ENCODE results near the gene ATP9A. TPM values are rescaled to one million over a fixed set of nuclear protein-coding genes. Genes with fewer than 3 reads are reported as not detected.

ATP9A gene
- total RNA-seq, 1 donor from 2014 or later: 25.2 TPM

DNA sequence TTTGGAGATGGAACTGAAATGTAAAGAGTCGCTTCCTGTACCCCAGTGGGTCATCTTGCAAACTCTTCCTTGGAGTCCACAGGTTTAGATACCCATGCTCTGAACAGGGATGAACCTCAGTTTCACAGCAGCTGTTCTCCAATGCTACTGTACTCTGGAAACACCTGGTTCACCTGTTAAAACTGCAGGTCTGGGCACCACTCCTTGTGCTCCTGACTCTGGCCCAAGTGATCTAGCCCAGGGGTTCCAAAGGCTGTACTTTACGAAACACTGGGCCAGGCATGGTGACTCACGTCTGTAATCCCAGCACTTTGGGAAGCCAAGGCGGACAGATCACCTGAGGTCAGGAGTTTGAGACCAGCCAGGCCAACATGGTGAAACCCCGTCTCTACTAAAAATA lies 102.1 kb downstream of the ATP9A start:
- Histone ChIP-seq H3K36me3 (peaks cover 45% of the 10 kb centered on the region), H3K27ac (replicated peaks) (no peak overlapping the region), H3K9me3 (replicated peaks) (no peaks in the 10 kb centered on the region), H3K27me3 (ENCODE audit: low read depth) (no peaks in the 10 kb centered on the region), H3K4me1 (no peaks in the 10 kb centered on the region), H3K4me3 (no peak overlapping the region)
- DNase-seq: no peak
- no peak for TF ChIP-seq CTCF (IDR thresholded peaks at IDR 0.05; ENCODE audit: borderline replicate concordance)
- intact Hi-C loops (cut with micrococcal nuclease): no loop called here

GRCh38 chr20:51665543-51666118 lies 102.6 kb downstream of the ATP9A start:
- intact Hi-C loops (cut with micrococcal nuclease): no loop called here
- Histone ChIP-seq H3K9me3 (replicated peaks) (no peaks in the 10 kb centered on the region), H3K27me3 (ENCODE audit: low read depth) (no peaks in the 10 kb centered on the region), H3K36me3 (peaks cover 40% of the 10 kb centered on the region), H3K27ac (replicated peaks) (no peak overlapping the region), H3K4me1 (no peaks in the 10 kb centered on the region), H3K4me3 (no peak overlapping the region)
- DNase-seq: no peak
- TF ChIP-seq CTCF (IDR thresholded peaks at IDR 0.05; ENCODE audit: borderline replicate concordance): no peak

DNA sequence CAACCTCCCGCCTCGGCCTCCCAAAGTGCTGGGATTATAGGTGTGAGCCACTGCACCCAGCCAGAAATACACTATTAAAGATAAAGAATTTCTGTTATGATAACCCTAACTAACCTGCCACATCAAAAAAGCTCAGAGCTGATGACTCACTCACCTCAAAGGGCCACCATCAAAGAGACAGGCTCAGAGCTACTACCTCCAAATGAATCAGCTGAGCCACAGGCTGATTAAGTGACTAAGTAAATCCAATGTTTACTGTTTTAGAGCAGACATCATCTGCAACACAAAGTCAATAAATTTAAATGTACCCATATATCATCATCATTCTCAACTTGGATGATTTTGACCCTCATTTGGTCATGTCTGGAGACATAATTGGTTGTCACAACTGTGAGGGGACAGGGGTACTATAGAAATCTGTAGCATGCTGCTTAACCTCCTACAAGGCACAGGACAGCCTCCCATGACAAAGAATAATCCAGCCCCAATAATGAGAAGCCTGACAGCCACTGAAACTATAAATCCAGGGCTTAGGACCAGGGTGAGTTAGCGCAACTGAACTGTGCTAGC lies 106.5 kb downstream of the ATP9A start:
- no peak for TF ChIP-seq CTCF (IDR thresholded peaks at IDR 0.05; ENCODE audit: borderline replicate concordance)
- Histone ChIP-seq H3K36me3 (peaks cover 19% of the 10 kb centered on the region), H3K27ac (replicated peaks) (no peak overlapping the region), H3K4me3 (no peak overlapping the region), H3K4me1 (no peaks in the 10 kb centered on the region), H3K27me3 (ENCODE audit: low read depth) (no peaks in the 10 kb centered on the region), H3K9me3 (replicated peaks) (no peaks in the 10 kb centered on the region)
- no peak for DNase-seq
- intact Hi-C loops (cut with micrococcal nuclease): no loop called here

DNA sequence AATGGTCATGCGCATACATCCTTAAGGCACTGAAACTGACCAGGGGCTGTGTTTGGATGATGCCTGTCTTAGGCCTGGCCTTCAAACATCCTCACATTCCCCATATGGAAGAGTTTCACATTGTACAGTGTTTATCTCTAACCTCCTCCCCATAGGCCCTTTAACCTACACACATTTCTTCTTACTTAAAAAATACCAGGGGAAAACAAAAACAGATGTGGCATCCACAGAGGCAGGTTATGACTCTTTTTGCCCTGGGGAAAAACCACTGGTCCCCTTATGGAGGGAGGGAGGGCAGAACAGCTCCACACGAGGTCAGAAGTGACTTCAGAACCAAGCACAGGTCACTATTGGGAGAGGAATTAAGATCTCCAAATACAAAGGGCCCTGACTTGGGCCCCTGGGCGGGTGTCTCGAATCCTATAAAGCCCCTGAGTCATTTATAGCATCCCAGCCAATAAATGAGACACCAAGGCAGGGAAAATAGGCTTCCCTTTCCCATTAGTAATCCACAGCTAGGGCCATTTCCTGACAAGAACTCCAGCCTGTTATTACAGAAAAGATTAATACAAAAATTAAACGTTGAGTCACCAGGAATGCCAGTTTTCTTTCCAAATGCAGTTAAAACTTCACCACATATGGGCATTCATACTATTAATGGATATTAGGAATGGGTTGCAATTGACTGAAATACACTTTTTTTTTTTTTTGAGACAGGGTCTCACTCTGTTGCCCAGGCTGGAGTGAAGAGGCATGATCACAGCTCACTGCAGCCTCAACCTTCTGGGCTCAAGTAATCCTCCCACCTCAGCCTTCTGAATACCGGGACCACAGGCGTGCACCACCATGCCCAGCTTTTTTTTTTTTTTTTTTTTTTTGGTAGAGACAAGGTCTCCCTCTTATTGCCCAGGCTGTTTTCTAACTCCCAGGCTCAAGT lies 107.2 kb downstream of the ATP9A start:
- Histone ChIP-seq H3K4me3 (no peak overlapping the region), H3K27ac (replicated peaks) (no peak overlapping the region), H3K36me3 (peaks cover 14% of the 10 kb centered on the region), H3K9me3 (replicated peaks) (no peaks in the 10 kb centered on the region), H3K4me1 (no peaks in the 10 kb centered on the region), H3K27me3 (ENCODE audit: low read depth) (no peaks in the 10 kb centered on the region)
- DNase-seq: no peak
- TF ChIP-seq CTCF (IDR thresholded peaks at IDR 0.05; ENCODE audit: borderline replicate concordance): no peak
- intact Hi-C loops (cut with micrococcal nuclease): no loop called here

GRCh38 chr20:51659491-51660050 lies 108.6 kb downstream of the ATP9A start:
- intact Hi-C loops (cut with micrococcal nuclease): no loop called here
- no peaks in the 10 kb centered on the region for H3K4me1 ChIP-seq
- TF ChIP-seq CTCF (IDR thresholded peaks at IDR 0.05; ENCODE audit: borderline replicate concordance): no peak

More at GRCh38 chr20:51659491-51660050, 108.6 kb downstream of the ATP9A start:
- no peak overlapping the region for H3K4me3 ChIP-seq
- no peak for DNase-seq
- H3K36me3 ChIP-seq: peaks cover 16% of the 10 kb centered on the region
- H3K9me3 ChIP-seq (replicated peaks): no peaks in the 10 kb centered on the region
- no peaks in the 10 kb centered on the region for H3K27me3 ChIP-seq (ENCODE audit: low read depth)
- no peak overlapping the region for H3K27ac ChIP-seq (replicated peaks)
